OCI-LY3 (cell line): ENCODE data around the gene MRPL42.

Source experiments
- H2AFZ ChIP-seq: fragments of 200-600, 300-600 bp; shearing (Covaris generic); 2 replicates; pipeline ENCODE4 v1.6.0; 2014; ENCODE audit warnings: antibody characterized with exemption, low read depth, low read length
- H3K27ac ChIP-seq: fragments of 200-600, 300-600 bp; sonication (generic); 2 replicates; pipeline ENCODE4 v1.5.1; 2014; ENCODE audit warnings: mild to moderate bottlenecking, low read length, moderate library complexity, mixed read lengths
- H3K27me3 ChIP-seq: fragments of 200-600, 300-600 bp; sonication (generic); 2 replicates; pipeline ENCODE4 v1.6.1; 2014; ENCODE audit warnings: low read depth, low read length, mixed read lengths
- H3K36me3 ChIP-seq: fragments of 200-600, 300-600 bp; sonication (generic); replicated peaks from 2 replicates; pipeline ENCODE3; 2014; ENCODE audit warnings: low read depth, low read length, mixed read lengths
- H3K4me1 ChIP-seq: fragments of 300-600, 200-600 bp; sonication (generic); 2 replicates; pipeline ENCODE4 v1.6.1; 2014; ENCODE audit warnings: low read length, mixed read lengths
- H3K4me2 ChIP-seq: fragments of 200-600, 300-600 bp; sonication (generic); 2 replicates; pipeline ENCODE4 v1.6.1; 2014; ENCODE audit warnings: low read length, mixed read lengths
- H3K4me3 ChIP-seq: fragments of 300-600, 200-600 bp; sonication (generic); 2 replicates; pipeline ENCODE4 v1.5.1; 2014; ENCODE audit warnings: antibody characterized with exemption, mild to moderate bottlenecking, low read length, moderate library complexity
- H3K79me2 ChIP-seq: fragments of 300-600, 200-600 bp; shearing (Covaris generic); 2 replicates; pipeline ENCODE4 v1.6.1; 2014; ENCODE audit warnings: mild to moderate bottlenecking, low read length, mixed read lengths
- H3K9ac ChIP-seq: fragments of 300-600, 200-600 bp; shearing (Covaris generic); 2 replicates; pipeline ENCODE4 v1.6.0; 2014; ENCODE audit warnings: mild to moderate bottlenecking, low read length, moderate library complexity
- H3K9me3 ChIP-seq: fragments of 200-600, 300-600 bp; shearing (Covaris generic); 2 replicates; pipeline ENCODE4 v1.6.1; 2014; ENCODE audit warnings: low read length, mixed read lengths; ENCODE audit not compliant: insufficient read depth
- H4K20me1 ChIP-seq: fragments of 200-600, 300-600 bp; sonication (generic); 2 replicates; pipeline ENCODE4 v1.6.1; 2016; ENCODE audit warnings: low read length, mixed read lengths; ENCODE audit not compliant: insufficient read depth
- CTCF ChIP-seq: fragments of 200-600, 300-600 bp; sonication (generic); IDR thresholded peaks from 2 replicates; pipeline ENCODE4 v1.5.1; 2014; ENCODE audit warnings: antibody characterized with exemption, low read length, low read depth
- EZH2phosphoT487 ChIP-seq: fragments of 200-600 bp; shearing (Covaris generic); IDR thresholded peaks from 2 replicates; pipeline ENCODE4 v1.6.1; 2018; ENCODE audit warnings: antibody characterized with exemption, mixed run types, low read depth

The MRPL42 gene

GRCh38 chr12:93453633-93454032 lies 13.7 kb upstream of the MRPL42 start:
- Histone ChIP-seq H3K27ac (no peak overlapping the region), H2AFZ (no peak overlapping the region), H3K9me3 (no peaks in the 10 kb centered on the region), H3K79me2 (no peaks in the 10 kb centered on the region), H3K4me3 (no peak overlapping the region), H4K20me1 (no peaks in the 10 kb centered on the region), H3K4me1 (peaks cover 14% of the 10 kb centered on the region), H3K4me2 (no peak overlapping the region), H3K27me3 (no peaks in the 10 kb centered on the region), H3K9ac (no peak overlapping the region), H3K36me3 (no peaks in the 10 kb centered on the region)
- TF ChIP-seq EZH2phosphoT487 (no peak), CTCF (no peak)

GRCh38 chr12:93456077-93456476 lies 11.2 kb upstream of the MRPL42 start:
- Histone ChIP-seq H3K4me3 (no peak overlapping the region), H2AFZ (no peak overlapping the region), H3K27me3 (no peaks in the 10 kb centered on the region), H3K9me3 (no peaks in the 10 kb centered on the region), H3K9ac (no peak overlapping the region), H3K4me2 (no peak overlapping the region), H3K4me1 (peaks cover 13% of the 10 kb centered on the region), H3K36me3 (no peaks in the 10 kb centered on the region), H3K79me2 (no peaks in the 10 kb centered on the region), H3K27ac (no peak overlapping the region), H4K20me1 (no peaks in the 10 kb centered on the region)
- no peak for TF ChIP-seq CTCF
- no peak for TF ChIP-seq EZH2phosphoT487

- H4K20me1 ChIP-seq: no peaks in the 10 kb centered on the region
- no peaks in the 10 kb centered on the region for H3K36me3 ChIP-seq
- no peak overlapping the region for H3K4me2 ChIP-seq
- H2AFZ ChIP-seq: no peak overlapping the region
- no peak overlapping the region for H3K4me3 ChIP-seq
- H3K27me3 ChIP-seq: no peaks in the 10 kb centered on the region
- no peak overlapping the region for H3K9ac ChIP-seq
- H3K27ac ChIP-seq: no peak overlapping the region
- TF ChIP-seq CTCF (no peak), EZH2phosphoT487 (no peak)
- no peaks in the 10 kb centered on the region for H3K9me3 ChIP-seq
- H3K79me2 ChIP-seq: no peaks in the 10 kb centered on the region
- peaks cover 13% of the 10 kb centered on the region for H3K4me1 ChIP-seq
Measured at GRCh38 chr12:93459097-93459496, 8.2 kb upstream of the MRPL42 start.

GRCh38 chr12:93460003-93460402 lies 7.3 kb upstream of the MRPL42 start:
- Histone ChIP-seq H4K20me1 (no peaks in the 10 kb centered on the region), H3K4me1 (peaks cover 13% of the 10 kb centered on the region), H3K27ac (no peak overlapping the region), H3K9me3 (no peaks in the 10 kb centered on the region), H3K4me2 (peak overlapping the region; percentile 41), H3K36me3 (no peaks in the 10 kb centered on the region), H3K79me2 (no peaks in the 10 kb centered on the region), H3K9ac (no peak overlapping the region), H3K4me3 (no peak overlapping the region), H2AFZ (peak overlapping the region; percentile 84), H3K27me3 (no peaks in the 10 kb centered on the region)
- TF ChIP-seq EZH2phosphoT487 (no peak), CTCF (no peak)
